ENCODE data around the gene TWIST2.

DNA sequence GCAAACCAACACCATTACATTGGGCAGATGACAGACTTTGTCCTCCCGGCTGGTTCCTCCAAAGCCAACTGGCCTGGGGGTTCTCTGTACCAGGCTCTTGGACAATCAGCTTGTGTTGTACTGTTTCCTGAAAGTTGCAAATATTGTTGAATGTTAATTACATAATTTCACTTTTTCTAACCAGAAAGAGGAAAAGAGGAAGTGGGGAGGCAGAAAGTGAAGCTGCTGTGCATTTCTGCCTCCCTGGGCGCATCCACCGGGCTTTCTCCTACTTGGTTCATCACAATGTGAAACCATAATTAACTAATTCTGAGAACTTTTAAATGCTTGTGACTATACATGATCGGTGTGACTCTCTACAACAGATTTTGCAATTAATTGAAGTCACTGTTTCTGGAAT, 10.1 kb downstream of the TWIST2 start:
- TF ChIP-seq REST (IDR thresholded peaks at IDR 0.05; ENCODE audit: insufficient read depth in 1 of 2, low read depth in 2 of 2, low read length in 2 of 2) (no peak), TAF1 (IDR thresholded peaks at IDR 0.05; ENCODE audit: borderline replicate concordance, insufficient read depth, low read length) (no peak), SIN3A (IDR thresholded peaks at IDR 0.05; ENCODE audit: borderline replicate concordance, insufficient read depth, low read length) (no peak), POLR2AphosphoS5 (IDR thresholded peaks at IDR 0.05; ENCODE audit: low read depth, low read length) (no peak), FOXP2 (optimal IDR thresholded peaks at IDR 0.05; ENCODE audit: borderline replicate concordance, extremely low read depth, extremely low read length, insufficient read depth) (no peak)
